Measurements from ENCODE around the gene COL11A2. TPM values are rescaled to one million over a fixed set of nuclear protein-coding genes. Genes with fewer than 3 reads are reported as not detected.

Gene COL11A2
- total and polyA plus RNA-seq, 2 of the 13 experiments (the other 11 are each of a cell fraction or from before 2014, with no cell fraction given) = 0.55 TPM

DNA sequence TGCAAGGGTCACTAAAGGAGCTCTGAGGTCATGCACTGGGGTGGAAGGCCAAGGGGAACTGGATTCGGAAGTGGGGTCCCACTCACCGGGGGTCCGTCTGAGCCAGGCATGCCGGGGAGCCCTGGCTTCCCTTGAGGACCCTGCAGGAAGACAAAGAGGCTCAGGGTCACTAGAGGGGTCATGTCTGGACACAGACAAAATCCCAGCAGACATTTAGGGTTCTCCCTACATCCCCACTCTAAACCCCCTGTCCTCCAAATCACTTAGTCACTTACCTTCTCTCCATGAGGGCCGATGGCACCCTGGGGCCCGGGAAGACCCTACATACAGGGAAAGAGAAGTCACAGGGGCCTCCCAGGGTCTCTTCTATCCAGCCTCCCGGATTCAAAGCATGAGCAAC is 15.4 kb downstream of the COL11A2 start:
- Histone ChIP-seq H3K4me3 (replicated peaks in 1 of 3; ENCODE audit: insufficient read depth in 1 of 3, low read depth in 2 of 3, low read length in 3 of 3) (no peak overlapping the region), H3K4me2 (ENCODE audit: low read depth, low read length) (no peak overlapping the region), H3K36me3 (replicated peaks in 1 of 2; ENCODE audit: control insufficient read depth in 1 of 2, insufficient read depth in 2 of 2, low read length in 2 of 2) (no peaks in the 10 kb centered on the region), H3K79me2 (ENCODE audit: insufficient read depth, low read length) (no peaks in the 10 kb centered on the region), H3K9ac (ENCODE audit: insufficient read depth, low read depth, low read length) (no peak overlapping the region), H3K9me3 (ENCODE audit: low read length) (no peaks in the 10 kb centered on the region), H4K20me1 (ENCODE audit: insufficient read depth, low read length) (no peaks in the 10 kb centered on the region), H3K4me1 (ENCODE audit: insufficient read depth, low read length) (peaks cover 22% of the 10 kb centered on the region), H3K27me3 (ENCODE audit: control insufficient read depth in 1 of 2, insufficient read depth in 2 of 2, low read length in 2 of 2) (peaks cover 6 to 63% of the 10 kb centered on the region in 2 experiments; a peak in 4 of 5 replicates), H2AFZ (ENCODE audit: low read length) (no peak overlapping the region), H3K27ac (ENCODE audit: extremely low read length, insufficient read depth, low read length) (no peak overlapping the region)
- POLR2A ChIA-PET = no interaction called here
- intact Hi-C loops (cut with micrococcal nuclease; ENCODE audit: unreplicated experiment) = no loop called here
- TF ChIP-seq REXO4 (CRISPR knock-in tag; IDR thresholded peaks at IDR 0.05; ENCODE audit: borderline replicate concordance) = no peak
- no peak for TF ChIP-seq ZNF737 (CRISPR knock-in tag; IDR thresholded peaks at IDR 0.05; ENCODE audit: borderline replicate concordance)
- TF ChIP-seq ZNF850 (CRISPR knock-in tag; conservative IDR thresholded peaks at IDR 0.05) = no peak
- no peak for TF ChIP-seq POLR2G (IDR thresholded peaks at IDR 0.05; ENCODE audit: low read depth, low read length)
- no peak for TF ChIP-seq ZNF12 (CRISPR knock-in tag; IDR thresholded peaks at IDR 0.05)
- no peak for TF ChIP-seq NAIF1 (CRISPR knock-in tag; IDR thresholded peaks at IDR 0.05; ENCODE audit: borderline replicate concordance)
- CTCF ChIA-PET (ENCODE audit: low intra/inter-chr PET ratio, low total read pairs) = no interaction called here
- DNase-seq (ENCODE audit: low spot score) (no peak), ATAC-seq (no peak), FAIRE-seq (no peak)
- BruUV-seq (replicated peaks) = no TSS peak
- in situ Hi-C loops (cut with HindIII; ENCODE audit: extremely low pct_ligation_motif_present, low pct_unique_long_range_greater_than_20kb) = no loop called here
- WGBS (ENCODE audit: low lambda C conversion rate) = 11% methylated on average over 7 of the region's 7 CpGs

DNA sequence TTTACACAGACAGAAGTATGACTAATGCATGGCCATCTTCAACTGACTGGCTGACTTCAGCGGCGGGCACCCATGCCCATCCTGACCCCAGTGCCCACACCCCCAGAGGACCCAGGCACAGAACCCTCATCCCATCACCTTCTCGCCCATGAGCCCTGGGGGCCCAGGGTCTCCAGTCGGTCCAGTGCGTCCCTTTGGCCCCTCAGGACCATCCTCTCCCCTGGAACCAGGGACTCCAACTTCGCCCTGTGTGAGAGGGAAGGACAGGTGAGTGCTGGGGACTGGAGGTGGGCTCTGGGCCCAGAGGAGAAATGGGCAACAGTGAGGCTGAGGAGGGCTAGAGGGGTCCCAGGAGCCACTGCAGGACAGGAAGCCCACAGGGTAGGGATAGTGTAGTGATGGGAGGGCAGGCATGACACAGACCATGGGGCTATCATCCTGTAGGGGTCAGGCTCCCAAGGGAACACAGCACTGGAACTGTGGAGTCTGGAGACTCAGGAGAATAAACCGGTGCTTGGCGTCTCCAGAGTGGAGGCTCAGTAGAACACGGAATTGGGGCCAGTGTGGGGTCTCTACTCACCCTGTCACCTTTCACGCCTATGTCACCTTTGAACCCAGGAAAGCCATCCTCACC is 16.7 kb downstream of the COL11A2 start:
- no peaks in the 10 kb centered on the region for H3K79me2 ChIP-seq (ENCODE audit: insufficient read depth, low read length)
- H3K9ac ChIP-seq (ENCODE audit: insufficient read depth, low read depth, low read length) = no peak overlapping the region
- H3K4me1 ChIP-seq (ENCODE audit: insufficient read depth, low read length) = peaks cover 22% of the 10 kb centered on the region
- H3K4me3 ChIP-seq (replicated peaks in 1 of 3; ENCODE audit: insufficient read depth in 1 of 3, low read depth in 2 of 3, low read length in 3 of 3) = no peak overlapping the region
- ChIA-PET CTCF (ENCODE audit: low intra/inter-chr PET ratio, low total read pairs) (interaction anchor here (1.1 kb wide), 1 partner anchor 73 kb away, joined by 4 read pairs; no protein-coding TSS in a partner anchor), POLR2A (no interaction called here)
- in situ Hi-C loops (cut with HindIII; ENCODE audit: extremely low pct_ligation_motif_present, low pct_unique_long_range_greater_than_20kb) (no loop called here), intact Hi-C loops (cut with micrococcal nuclease; ENCODE audit: unreplicated experiment) (no loop called here)
- ATAC-seq = peak; percentile 73
- no peaks in the 10 kb centered on the region for H4K20me1 ChIP-seq (ENCODE audit: insufficient read depth, low read length)
- no TSS peak for BruUV-seq (replicated peaks)
- 34% methylated on average over 10 of the region's 10 CpGs for WGBS (ENCODE audit: low lambda C conversion rate)
- no peak overlapping the region for H3K4me2 ChIP-seq (ENCODE audit: low read depth, low read length)
- H3K36me3 ChIP-seq (replicated peaks in 1 of 2; ENCODE audit: control insufficient read depth in 1 of 2, insufficient read depth in 2 of 2, low read length in 2 of 2) = no peaks in the 10 kb centered on the region
- H3K9me3 ChIP-seq (ENCODE audit: low read length) = no peaks in the 10 kb centered on the region
- H3K27ac ChIP-seq (ENCODE audit: extremely low read length, insufficient read depth, low read length) = no peak overlapping the region
- no peak for FAIRE-seq
- peaks cover 5 to 61% of the 10 kb centered on the region in 2 experiments; a peak in 4 of 5 replicates for H3K27me3 ChIP-seq (ENCODE audit: control insufficient read depth in 1 of 2, insufficient read depth in 2 of 2, low read length in 2 of 2)
- H2AFZ ChIP-seq (ENCODE audit: low read length) = no peak overlapping the region
- DNase-seq (ENCODE audit: low spot score) = peak; percentile 22
- TF ChIP-seq ATF7 (IDR thresholded peaks at IDR 0.05) (no peak), ATF7 (CRISPR knock-in tag; IDR thresholded peaks at IDR 0.05) (no peak), ZSCAN12 (CRISPR knock-in tag; IDR thresholded peaks at IDR 0.05) (no peak), USF2 (IDR thresholded peaks at IDR 0.05; ENCODE audit: low read depth, low read length) (no peak), USF2 (CRISPR knock-in tag; IDR thresholded peaks at IDR 0.05; ENCODE audit: borderline replicate concordance) (no peak), SMC3 (IDR thresholded peaks at IDR 0.05; ENCODE audit: low read length) (peak; percentile 48), PHB2 (IDR thresholded peaks at IDR 0.05; ENCODE audit: partially characterized antibody) (no peak), HNRNPK (IDR thresholded peaks at IDR 0.05; ENCODE audit: low read depth, low read length, poor library complexity, severe bottlenecking) (no peak), RXRA (CRISPR knock-in tag; IDR thresholded peaks at IDR 0.05) (no peak), SRF (IDR thresholded peaks at IDR 0.05; ENCODE audit: low read depth, low read length) (no peak)
- TF ChIP-seq, protein P1, sequence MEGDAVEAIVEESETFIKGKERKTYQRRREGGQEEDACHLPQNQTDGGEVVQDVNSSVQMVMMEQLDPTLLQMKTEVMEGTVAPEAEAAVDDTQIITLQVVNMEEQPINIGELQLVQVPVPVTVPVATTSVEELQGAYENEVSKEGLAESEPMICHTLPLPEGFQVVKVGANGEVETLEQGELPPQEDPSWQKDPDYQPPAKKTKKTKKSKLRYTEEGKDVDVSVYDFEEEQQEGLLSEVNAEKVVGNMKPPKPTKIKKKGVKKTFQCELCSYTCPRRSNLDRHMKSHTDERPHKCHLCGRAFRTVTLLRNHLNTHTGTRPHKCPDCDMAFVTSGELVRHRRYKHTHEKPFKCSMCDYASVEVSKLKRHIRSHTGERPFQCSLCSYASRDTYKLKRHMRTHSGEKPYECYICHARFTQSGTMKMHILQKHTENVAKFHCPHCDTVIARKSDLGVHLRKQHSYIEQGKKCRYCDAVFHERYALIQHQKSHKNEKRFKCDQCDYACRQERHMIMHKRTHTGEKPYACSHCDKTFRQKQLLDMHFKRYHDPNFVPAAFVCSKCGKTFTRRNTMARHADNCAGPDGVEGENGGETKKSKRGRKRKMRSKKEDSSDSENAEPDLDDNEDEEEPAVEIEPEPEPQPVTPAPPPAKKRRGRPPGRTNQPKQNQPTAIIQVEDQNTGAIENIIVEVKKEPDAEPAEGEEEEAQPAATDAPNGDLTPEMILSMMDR (CRISPR knock-in tag; IDR thresholded peaks at IDR 0.05) = peak; percentile 66
